NCI-H146 treated with DMSO at 0.1 percent for 48 hours (cell line): ENCODE data around the gene CPAMD8.

Experiments used
- DNase-seq: peaks from one replicate; lab custom pipeline; 2025; ENCODE audit not compliant: unreplicated experiment; lab: John Stamatoyannopoulos, UW

CPAMD8 gene

DNA sequence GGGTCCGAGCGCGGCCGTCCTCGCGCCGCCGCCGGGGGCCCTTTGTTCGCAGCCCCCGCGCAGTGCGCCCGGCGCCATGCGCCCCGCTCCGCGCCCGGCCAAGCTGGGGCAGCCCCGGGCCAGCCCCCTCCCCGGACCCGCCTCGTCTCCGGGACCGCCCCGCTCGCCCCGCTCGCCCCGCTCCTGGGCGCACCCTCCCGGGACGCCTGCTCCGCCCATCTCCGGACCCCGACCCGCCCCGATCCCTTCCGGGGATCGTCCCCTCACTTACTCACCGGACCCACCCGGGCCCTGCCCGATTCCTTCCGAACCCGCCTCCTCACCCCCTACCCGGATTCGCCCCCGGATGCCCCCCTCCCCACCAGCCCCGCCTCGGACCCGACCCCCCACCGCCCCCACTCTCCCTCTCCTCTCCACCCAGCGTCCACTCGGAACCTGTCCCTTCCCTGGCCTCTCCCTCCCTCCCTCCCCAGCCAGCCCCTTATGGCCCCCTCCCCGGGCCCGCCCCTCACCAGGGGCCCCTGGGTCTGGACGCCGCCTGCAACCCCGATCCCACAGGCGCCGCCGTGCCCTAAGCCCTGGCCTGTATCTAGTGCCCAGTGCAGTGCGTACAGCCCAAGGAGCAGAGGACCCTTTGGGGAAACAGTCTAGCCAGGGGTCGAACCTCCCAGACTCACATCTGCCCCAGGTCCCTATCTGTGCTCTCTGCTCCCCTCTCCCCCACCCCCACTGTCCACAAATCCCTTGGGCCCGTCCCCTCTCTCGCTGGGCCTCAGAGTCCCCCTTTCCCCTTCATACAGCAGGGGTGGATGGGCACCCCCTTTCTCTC is at the start of gene CPAMD8:
CPAMD8 (minus strand) TSS at position 105 of the 829 bp plus-strand sequence. CDS start 168 bp downstream, outside the sequence.
- no peak for DNase-seq

DNA sequence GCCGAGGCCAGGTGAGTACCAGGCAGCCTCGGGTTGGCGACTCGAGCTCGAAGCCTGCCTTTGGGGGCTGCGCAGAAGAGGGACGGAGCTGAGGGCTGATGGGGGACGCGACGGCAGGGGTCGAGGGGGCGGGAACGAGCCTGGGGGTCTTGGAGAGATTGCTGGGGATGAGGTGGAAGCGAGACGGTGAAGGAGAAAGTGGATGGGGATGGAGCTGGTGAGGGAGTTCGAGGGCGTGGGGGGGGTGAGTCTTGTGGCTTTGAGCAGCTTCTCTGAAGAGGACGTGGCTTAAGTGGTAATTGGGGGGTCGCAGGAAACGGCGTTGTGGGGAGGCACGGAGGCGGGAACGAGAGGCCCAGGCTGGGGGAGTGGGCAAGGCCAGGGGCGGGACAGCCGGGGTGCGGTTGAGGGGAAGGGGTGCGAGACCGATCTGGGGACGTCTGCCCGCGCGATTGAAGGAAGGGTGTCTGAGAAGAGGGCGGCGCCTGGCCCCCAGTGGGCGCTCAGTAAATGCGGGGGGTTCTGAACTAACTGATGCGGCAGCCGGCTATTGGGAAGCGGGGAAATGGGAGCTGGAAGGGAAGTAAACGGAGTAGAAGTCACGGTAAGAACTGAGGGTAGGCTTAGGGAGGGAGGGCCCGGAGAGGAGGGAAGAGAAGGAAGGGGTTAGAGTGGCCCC is 49.4 kb upstream of the CPAMD8 start:
- DNase-seq, result peak; percentile 26

DNA sequence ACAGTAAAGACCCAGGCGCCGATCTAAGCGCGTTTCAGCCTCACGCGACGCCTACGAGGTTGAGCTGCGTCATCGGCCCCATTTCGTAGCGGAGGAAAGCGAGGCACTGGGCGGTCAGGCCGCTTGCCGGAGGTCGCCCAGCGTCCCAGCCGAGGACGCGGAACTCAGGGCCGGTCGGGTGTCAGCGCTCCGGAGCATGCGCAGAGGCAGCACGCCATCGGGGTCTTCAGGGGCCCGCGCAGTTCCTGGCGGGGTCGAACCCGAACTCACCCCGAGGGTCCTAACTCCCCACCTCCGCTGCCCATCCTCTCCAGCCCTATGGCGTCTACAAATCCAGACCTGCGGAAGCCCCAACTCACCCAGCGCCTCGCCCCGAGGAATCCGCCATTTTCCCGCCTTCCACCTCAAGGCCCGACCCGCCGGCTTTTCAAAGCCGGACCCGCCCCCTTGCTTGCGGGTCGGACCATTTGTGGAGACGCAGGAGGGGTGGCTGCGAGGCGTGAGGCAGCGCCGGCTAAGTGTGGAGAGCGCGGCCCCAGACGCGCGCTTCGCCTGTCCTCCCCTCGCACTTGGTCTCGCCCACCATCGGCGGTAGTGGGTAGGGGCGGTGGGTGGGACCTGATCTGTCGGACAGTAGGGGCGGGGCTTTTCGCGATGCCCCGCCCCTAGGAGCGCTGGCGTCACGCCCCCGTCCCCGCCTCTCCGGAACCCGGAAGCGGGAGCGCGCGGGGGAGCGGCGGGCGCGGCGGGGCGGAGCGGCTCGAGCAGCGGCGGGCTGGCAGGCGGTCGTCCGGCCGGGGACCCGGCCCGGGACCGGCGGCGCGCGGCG is 48.6 kb upstream of the CPAMD8 start, which contains the start of the genes HAUS8 and MYO9B:
HAUS8 (minus strand) TSS at position 418 of the 829 bp plus-strand sequence; CDS start at position 388, 30 bp downstream.
MYO9B (plus strand) TSS at position 743 of the 829 bp plus-strand sequence. CDS start 25,941 bp downstream, outside the sequence.
- peak; percentile 98 for DNase-seq

DNA sequence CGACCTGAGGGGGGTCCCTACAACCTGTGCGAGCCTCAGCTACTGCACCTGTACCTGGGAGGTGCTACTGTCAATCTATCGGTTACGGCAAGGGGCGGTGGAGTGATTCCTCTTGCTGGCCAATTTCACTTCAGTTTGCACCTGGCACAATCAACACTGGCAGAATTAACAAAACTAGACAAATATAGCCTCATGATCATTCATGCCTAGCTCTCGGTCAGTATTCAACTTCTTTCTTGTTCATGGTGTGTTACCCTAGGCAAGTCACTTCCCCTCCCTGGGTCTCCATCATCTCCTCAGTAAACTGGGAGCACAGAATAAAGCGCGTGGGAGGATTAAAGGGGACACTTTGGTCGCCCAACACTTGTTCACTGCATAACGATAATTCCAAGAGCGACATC is 48.0 kb upstream of the CPAMD8 start:
- no peak for DNase-seq

DNA sequence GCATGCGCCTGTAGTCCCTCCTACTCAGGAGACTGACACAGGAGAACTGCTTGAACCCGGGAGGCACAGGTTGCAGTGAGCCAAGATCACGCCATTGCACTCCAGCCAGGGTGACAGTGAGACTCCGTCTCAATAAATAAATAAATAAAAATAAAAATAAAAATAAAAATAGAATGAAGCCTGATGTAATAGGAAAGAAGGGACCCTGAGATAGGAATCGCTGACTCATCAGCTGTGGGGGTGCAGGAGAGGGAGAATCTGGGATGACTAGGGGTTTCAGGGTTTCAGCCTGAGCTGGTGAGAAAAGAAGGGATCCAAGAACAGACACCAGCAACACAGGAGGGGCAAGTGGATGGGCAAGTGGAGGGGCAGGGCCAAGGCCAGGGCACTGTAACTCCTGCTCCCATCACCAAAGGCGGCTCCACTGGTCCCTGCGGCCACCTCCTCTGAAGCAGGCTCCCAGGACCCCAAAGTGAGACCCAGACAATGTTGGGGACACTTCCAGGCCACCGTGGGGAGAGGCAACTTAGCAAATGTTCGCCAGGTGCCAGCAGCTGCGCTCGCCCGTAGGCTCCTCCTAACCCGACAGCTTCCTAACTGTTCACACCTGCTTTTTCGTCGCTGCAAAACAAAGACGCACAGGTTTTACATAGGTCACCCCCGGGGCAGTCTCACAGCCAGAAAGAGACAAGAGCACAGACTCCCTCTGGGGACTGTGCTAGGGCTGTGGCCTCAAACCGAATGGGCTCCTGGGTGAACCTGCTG is 47.4 kb upstream of the CPAMD8 start:
- DNase-seq, result peak; percentile 91

DNA sequence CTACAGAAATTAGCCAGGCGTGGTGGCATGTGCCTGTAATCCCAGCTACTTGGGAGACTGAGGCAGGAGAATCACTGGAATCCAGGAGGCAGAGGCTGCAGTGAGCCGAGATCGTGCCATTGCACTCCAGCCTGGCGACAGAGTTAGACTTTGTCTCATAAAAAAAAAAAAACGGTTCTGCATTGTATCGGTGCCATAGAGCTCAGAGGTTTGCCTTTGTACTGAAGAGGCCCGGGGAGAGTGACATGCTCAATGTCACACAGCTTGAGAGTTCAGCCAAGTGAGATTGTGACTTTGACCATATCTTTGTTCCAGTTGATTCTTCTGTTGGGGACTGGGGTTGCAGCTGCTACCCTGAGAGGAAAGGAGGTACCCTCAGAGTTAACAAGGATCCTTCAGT is 44.3 kb upstream of the CPAMD8 start:
- no peak for DNase-seq

DNA sequence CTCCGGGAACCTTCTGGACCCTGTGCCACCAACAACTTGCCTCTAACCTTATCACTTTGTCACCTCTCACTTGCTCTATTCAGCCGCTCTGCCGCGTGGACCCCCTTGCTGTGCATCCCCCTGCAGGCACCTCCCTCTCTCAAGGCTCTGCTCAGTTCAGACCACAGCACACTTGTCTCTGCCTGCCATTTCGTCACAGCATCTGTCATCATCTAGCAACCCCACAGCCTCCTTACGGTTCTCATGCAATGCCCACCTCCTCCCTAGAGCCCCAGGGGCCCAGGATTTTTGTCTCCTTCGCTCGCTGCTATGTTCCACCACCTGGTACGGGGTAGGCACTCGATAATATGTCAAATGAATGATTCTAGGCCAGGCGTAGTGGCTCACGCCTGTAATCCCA is 43.8 kb upstream of the CPAMD8 start:
- DNase-seq, result no peak

DNA sequence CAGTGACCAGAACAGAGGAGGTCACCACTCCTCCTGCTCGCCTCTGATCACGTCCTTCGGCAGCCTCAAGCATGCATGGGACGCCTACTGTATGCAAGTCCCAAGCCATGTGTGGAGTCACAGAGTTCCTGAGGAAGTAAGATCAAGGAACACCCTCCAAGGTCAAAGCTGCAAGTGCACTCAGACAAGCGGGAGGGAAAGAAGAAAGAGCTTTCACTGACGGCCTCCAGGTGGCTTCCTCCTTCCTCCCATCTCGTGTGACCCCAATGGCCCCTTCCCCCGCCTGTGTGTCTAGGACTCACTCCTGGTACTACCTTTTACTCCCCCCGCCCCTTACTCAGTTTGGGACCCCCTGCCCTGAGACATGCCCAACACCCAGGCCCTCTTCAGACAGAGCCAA is 42.6 kb upstream of the CPAMD8 start:
- DNase-seq, result no peak

DNA sequence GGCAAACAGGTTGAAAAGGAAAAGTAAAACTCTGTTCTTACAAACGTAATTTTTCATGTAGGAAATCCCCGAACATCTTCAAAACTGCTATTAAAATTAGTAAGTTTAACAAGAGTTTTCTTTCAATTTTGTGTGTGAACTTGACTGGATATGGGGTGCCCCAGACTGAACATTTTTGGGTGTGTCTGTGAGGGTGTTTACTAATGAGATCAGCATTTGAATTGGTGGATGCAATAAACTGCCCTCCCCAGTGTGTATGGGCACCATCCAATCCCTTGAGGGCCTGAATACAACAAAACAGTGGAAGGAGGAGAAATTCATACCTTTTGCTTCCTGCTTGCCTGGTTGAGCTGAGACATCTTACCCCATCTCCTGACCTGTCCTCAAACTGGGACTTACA is 36.8 kb upstream of the CPAMD8 start:
- DNase-seq, result no peak

DNA sequence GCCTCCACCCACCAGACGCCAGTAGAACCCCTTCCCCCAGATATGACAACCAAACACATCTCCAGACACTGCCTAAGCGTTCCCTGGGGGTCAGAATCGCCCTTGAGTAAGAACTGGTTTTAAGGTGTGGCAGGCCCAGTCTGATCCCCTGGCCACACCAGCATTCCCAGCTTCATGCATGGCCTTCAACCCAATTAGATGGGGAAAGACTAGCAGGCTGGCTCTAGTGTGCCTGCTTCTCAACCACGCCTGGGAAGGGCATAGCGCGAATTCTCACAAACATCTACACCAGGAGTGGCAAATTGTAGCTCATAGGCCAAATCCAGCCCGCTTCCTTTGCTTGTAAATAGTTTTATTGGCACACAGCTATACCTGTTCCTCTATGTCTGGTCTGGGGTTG is 35.1 kb upstream of the CPAMD8 start:
- no peak for DNase-seq

DNA sequence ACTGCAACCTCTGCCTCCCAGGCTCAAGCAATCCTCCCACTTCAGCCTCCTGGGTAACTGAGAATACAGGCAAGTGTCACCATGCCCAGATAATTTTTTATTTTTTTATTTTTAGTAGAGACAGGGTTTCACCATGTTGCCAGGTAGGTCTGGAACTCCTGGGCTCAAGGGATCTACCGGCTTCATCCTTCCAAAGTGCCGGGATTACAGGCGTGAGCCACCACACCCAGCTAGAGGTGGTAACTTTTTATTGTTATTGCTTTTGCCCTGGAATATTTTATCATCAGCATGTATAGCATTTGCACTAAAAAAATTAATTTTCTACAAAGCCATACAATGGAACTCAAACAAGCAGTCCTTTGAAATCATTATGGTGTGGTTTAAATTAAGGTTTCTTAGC is 34.6 kb upstream of the CPAMD8 start:
- DNase-seq, result no peak

DNA sequence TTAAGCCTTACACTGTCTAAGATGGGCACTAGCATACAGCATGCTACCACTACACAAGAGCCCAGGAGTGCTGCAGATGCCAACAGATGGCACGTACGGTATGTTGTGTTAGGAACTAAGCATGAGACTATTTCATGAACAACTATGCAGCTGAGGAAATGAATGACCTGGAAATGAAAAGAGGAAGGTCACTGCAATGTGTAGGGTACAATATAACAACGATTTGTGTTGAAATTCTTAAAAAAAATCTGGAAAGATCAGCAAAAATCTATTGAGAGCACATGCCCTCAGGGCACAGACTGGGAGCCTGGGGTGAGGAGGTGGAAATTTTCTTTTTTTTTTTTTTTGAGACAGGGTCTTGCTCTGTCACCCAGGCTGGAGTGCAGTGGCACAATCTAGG is 34.2 kb upstream of the CPAMD8 start:
- DNase-seq, result no peak

DNA sequence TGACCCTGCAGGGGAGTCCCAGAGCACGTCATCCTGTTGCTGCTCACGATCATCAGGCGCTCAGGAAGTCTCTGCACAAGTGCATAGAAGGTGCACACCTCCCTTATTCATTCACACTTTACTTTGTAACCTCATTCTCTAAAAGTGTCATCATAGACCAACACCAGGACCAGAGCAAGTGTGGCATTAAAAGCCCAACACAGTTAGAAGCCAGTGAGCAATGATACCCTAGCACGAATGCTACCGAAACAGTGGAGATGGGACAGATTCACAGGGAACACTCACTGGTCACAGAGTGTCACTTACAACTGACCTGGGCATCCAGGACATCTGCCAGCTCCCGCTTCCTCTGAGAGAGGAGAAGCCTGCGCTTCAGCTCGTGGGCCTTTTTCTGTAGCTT is 31.6 kb upstream of the CPAMD8 start:
- no peak for DNase-seq

DNA sequence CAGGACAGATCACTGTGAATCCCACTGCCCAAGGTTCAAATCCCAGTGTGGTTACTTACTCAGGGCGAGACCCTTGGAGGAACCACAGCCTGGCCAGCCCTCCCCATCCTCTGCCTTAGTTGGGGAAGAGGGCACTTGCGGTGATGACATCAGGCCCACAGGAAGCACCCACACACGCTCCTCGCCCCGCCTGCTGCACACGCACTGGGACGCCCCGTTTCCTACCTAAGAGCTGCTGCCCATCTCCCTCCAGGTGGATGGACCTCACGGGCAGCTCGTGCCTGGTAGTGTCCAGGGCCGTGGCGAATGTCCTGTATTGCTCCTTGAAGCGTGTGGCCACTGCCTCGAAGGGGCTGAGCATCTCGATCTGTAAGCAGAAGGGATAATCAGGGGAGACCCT is 29.0 kb upstream of the CPAMD8 start:
- no peak for DNase-seq

DNA sequence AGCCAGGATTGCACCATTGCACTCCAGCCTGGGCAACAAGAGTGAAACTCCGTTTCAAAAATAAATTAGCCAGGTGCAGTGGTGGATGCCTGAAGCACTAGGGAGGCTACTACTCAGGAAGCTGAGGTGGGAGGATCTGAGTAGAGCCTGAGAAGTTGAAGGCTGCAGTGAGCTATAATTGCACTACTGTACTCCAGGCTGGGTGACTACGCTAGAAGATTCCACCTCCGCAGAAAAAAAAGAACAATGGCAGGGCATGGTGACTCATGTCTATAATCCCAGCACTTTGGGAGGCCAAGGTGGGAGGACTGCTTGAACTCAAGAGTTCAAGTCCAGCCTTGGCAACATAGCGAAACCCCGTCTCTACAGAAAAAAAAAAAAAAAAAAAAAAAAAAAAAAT is 28.1 kb upstream of the CPAMD8 start:
- DNase-seq, result no peak

DNA sequence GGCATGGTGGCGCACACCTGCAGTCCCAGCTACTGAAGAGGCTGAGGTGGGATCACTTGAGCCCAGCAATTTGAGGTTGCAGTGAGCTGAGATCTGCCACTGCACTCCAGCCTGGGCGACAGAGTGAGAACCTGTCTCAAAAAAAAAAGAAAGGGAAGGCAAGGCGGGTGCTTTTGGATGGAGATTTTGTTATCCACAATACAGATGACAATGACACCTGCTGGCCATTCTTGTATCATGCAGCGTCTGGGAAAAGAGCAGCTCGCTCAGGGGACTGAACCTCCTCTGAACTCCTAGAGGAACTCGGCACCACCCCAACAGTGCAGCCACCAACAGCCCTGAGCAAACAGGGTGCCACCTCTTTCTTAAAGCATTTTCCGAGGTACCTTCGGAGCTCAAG is 25.8 kb upstream of the CPAMD8 start:
- DNase-seq, result peak; percentile 13

DNA sequence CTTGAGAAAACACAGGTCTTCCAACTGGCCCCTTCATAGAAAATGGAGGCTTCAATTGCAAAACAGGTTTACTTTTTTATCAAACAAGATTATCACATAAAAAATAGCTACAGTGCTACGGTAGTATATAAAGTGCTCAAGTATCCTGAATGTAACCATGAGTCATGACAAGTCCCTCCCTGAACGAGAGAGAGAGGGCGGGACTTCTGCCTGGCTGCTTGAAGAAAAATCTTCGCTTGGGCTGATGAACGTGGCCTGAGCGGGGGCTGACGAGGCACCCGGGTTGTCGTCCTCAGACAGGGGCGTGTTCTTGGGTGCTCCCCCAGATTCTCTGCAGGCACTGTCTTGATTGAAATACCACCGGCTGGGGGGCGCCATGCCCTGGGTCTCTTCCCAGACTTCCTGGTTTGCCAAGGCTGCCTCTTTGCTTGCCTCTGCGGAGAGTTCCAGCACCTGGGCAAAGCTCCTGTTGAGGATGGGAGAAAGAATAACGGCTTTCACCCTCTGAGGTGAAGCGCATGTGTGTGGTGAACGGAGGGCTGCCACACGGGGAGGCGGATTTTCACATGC is 23.2 kb upstream of the CPAMD8 start:
- DNase-seq, result no peak

DNA sequence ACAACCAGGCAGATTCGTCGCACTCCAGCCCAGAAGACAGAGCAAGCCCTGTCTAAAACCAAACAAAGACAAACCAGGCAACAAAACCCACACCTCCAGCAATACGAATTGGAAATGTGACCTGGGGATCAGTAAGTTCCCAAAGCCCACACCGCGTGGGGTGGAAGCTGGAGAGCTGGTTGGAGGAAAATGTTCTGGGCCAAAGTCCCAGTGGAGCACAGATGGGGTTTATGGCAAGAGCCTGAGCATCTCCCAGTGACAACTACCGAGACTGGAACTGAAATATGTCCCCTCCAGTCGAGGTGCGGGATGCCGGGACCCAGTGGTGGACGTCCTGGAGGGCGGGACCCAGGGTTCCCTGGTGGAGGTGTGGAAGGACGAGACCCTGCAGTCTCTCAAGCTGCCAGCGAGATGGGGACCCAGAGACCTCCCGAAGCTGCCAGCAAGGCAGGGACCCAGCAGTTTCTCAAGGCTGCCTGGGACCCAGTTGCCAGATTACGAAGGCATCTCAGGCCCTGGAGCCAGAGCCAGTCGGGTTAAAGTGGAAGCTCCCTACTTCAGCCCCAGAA is 22.4 kb upstream of the CPAMD8 start:
- no peak for DNase-seq

DNA sequence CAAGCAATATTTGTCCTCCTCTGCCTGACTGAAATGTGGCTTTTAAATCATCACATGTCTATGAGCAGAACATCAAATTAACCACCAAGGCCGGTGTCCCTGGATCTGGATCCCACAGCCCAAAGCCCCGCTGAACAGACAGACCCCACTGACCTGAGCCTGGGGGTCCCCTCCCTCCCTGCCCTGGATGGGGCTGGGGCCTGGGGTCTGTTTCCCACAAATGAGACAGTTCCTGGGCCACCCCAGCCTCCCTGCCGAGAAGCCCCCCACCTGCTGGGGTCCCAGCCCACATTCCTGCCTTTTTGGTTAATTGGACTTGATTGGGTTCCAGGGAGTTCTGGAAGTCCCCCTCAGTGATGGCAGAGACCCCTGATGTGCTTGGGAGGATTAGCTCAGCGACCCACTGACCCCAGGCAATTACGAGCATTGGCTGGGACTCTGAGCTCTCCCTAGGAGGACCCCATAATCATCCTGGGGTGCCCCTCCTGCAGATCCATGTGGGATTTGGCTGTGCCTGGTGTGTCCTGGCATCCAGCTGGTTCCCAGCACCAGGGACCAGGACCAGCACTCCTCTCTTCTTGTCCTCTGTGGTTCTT is 19.4 kb upstream of the CPAMD8 start:
- DNase-seq, result no peak

DNA sequence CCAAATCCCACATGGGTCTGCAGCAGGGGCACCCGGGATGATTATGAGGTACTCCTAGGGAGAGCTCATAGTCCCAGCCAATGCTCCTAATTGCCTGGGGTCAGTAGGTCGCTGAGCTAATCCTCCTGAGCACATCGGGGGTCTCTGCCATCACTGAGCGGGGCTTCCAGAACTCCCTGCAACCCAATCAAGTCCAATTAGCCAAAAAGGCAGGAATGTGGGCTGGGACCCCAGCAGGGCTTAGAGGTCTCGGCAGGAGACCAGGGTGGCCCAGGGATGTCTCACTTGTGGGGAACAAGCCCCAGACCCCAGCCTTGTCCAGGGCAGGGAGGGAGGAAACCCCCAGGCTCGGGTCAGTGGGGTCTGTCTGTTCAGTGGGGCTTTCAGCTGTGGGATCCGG is 17.1 kb upstream of the CPAMD8 start:
- DNase-seq, result no peak
